Mesendoderm (in vitro differentiated cells): ENCODE data around the gene CTCFL.

ENCODE experiments used
- DNase-seq: peaks from one replicate; pipeline ENCODE4 v3.0.0; 2013
- H2AK5ac ChIP-seq: 2 replicates; pipeline ENCODE4 v1.6.1; 2013; ENCODE audit warnings: low read length, inconsistent platforms
- H2BK120ac ChIP-seq: 2 replicates; pipeline ENCODE4 v1.6.1; 2013; ENCODE audit warnings: low read depth, mild to moderate bottlenecking, low read length, moderate library complexity, mixed read lengths
- H2BK15ac ChIP-seq: replicated peaks from 2 replicates; pipeline ENCODE4 v1.6.1; 2013; ENCODE audit warnings: low read depth, mild to moderate bottlenecking, moderate library complexity
- H2BK5ac ChIP-seq: 2 replicates; pipeline ENCODE4 v1.6.1; 2013; ENCODE audit warnings: low read length, inconsistent platforms
- H3K18ac ChIP-seq: 2 replicates; pipeline ENCODE4 v1.6.1; 2013; ENCODE audit warnings: mild to moderate bottlenecking, low read length, mixed read lengths
- H3K23ac ChIP-seq: one replicate; pipeline ENCODE4 v1.6.1; 2013; ENCODE audit warnings: low read length
- H3K27ac ChIP-seq: 2 replicates; pipeline ENCODE4 v1.5.1; 2013; ENCODE audit warnings: low read depth, mild to moderate bottlenecking, inconsistent platforms, low read length, moderate library complexity
- H3K27me3 ChIP-seq: 2 replicates; pipeline ENCODE4 v1.6.1; 2013; ENCODE audit warnings: low read length, control low read depth, mild to moderate bottlenecking, inconsistent platforms; ENCODE audit not compliant: insufficient read depth, poor library complexity
- H3K36me3 ChIP-seq: 2 replicates; pipeline ENCODE4 v1.6.1; 2013; ENCODE audit warnings: low read length, inconsistent platforms; ENCODE audit not compliant: control insufficient read depth, insufficient read depth
- H3K4ac ChIP-seq: one replicate; pipeline ENCODE4 v1.6.1; 2013; ENCODE audit warnings: low read depth, mild to moderate bottlenecking, low read length, moderate library complexity
- H3K4me1 ChIP-seq: 2 replicates; pipeline ENCODE4 v1.6.1; 2013; ENCODE audit warnings: low read depth, low read length, inconsistent platforms; ENCODE audit not compliant: control insufficient read depth
- H3K4me2 ChIP-seq: 2 replicates; pipeline ENCODE4 v1.6.1; 2013; ENCODE audit warnings: low read length
- H3K4me3 ChIP-seq: 2 replicates; pipeline ENCODE4 v1.5.1; 2013; ENCODE audit warnings: mild to moderate bottlenecking, low read length
- H3K56ac ChIP-seq: one replicate; pipeline ENCODE4 v1.6.1; 2013; ENCODE audit warnings: low read length
- H3K79me1 ChIP-seq: 2 replicates; pipeline ENCODE4 v1.6.1; 2013; ENCODE audit warnings: low read length, inconsistent platforms
- H3K79me2 ChIP-seq: 2 replicates; pipeline ENCODE4 v1.6.1; 2013; ENCODE audit warnings: mild to moderate bottlenecking, low read length; ENCODE audit not compliant: control insufficient read depth, insufficient read depth
- H3K9ac ChIP-seq: 2 replicates; pipeline ENCODE4 v1.6.1; 2013; ENCODE audit warnings: low read length, inconsistent platforms
- H4K5ac ChIP-seq: one replicate; pipeline ENCODE4 v1.6.1; 2013; ENCODE audit warnings: low read length
- H4K8ac ChIP-seq: one replicate; pipeline ENCODE4 v1.6.1; 2013; ENCODE audit warnings: low read depth, mild to moderate bottlenecking, control low read depth, low read length, moderate library complexity
- WGBS: extraction: QIAGEN DNeasy Blood & Tissue Kit; methylation state at CpG from one replicate; pipeline ENCODE4 v1.1.7; 2013; ENCODE audit warnings: low lambda C conversion rate, missing lambda C conversion rate; ENCODE audit not compliant: insufficient coverage; ENCODE audit errors: extremely low coverage; 5-methylcytosine and 5-hydroxymethylcytosine counted together

CTCFL gene

DNA sequence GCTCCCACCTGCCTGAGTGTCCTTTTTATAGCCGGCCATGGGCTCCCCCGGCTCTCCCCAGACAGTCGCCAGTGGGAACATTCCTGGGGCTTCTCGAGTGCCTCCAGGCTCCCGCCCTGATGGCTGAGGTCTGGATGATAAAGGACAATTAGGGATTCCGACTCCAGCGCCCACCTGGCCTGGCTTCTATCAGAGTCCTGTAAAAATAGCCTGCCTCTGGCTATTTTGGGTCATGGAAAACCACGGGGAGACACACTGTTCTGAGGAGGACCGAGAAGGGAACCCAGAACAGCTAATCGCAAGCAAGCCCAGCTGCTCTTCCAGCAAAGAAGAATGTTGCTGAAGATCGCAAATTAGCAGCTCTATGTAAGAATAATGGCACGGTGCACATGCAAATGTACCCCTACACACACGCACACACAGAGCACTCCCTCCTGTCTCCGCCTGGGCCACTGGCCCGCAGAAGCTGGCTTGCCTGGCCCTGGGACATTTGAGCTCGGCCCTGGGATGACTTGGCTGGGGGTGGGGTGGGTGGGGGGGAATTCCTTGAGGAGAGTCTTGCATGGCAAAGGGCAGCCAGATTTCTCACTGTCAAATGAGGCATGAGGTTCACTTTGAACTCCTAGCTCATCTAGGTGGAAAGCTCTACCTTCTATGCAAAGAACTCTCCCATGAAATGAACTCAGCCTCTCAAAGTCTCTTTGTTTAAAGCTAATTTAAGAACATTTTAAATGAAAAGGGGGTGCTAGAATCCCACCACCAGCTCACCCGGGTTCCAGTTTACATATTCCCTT lies 55.3 kb downstream of the CTCFL start:
- no CpG with 5 or more reads among the region's 17 CpGs for WGBS
- no peak overlapping the region for H2BK120ac ChIP-seq
- H3K9ac ChIP-seq: no peak overlapping the region
- H3K27me3 ChIP-seq: no peaks in the 10 kb centered on the region
- H2AK5ac ChIP-seq: no peak overlapping the region
- H3K27ac ChIP-seq: no peak overlapping the region
- H3K23ac ChIP-seq: no peak overlapping the region
- H3K4me3 ChIP-seq: no peak overlapping the region
- no peak overlapping the region for H3K4me2 ChIP-seq
- H3K56ac ChIP-seq: peak overlapping the region; percentile 65
- no peak overlapping the region for H2BK15ac ChIP-seq
- no peak overlapping the region for H3K18ac ChIP-seq
- H3K4me1 ChIP-seq: peaks cover 9% of the 10 kb centered on the region
- H3K79me1 ChIP-seq: no peaks in the 10 kb centered on the region
- no peak overlapping the region for H2BK5ac ChIP-seq
- no peak overlapping the region for H4K5ac ChIP-seq
- H3K79me2 ChIP-seq: no peaks in the 10 kb centered on the region
- DNase-seq: peak; percentile 61
- H4K8ac ChIP-seq: no peak overlapping the region
- no peak overlapping the region for H3K4ac ChIP-seq
- no peaks in the 10 kb centered on the region for H3K36me3 ChIP-seq

DNA sequence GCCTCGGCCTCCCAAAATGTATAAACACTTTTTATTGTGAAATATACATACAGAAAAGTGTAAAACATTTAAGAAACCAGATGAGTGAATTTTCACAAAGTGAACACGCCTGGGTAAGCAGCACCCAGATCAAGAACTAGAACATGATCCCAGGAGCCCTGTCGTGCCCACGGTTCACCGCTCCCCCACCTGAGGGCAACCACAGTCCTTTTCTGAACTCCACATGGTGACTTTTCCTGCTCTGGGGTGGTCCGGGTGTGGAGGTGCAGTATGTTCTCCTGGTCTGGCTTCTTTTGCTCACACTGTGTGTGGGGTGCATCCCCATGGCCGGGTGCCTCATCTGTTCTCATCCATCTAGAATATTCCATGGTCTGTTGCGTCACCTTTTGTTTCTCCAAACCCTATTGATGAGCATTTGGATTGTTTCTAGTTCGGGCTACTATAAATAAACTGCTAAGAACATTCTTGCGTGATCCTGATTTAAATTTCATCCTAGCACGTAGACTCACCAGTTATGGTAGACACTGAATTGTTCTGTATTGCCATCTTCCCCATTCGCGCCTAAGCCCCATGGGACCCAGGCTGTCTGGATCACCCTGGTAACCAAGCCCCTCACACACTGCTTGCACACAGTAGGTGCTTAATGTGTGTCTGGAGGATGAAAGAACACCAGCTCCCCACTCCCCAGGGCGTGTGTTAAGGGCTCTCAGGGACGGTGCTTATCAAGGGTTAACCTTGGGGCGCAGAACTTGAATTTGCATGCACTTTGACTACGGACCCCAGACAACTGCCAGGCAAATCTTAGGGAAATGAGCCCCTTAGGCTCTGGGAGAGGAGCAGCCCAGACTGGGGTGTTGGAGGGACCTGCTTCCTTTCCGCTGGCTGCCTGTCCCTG lies 56.2 kb downstream of the CTCFL start:
- no peak overlapping the region for H3K56ac ChIP-seq
- H3K9ac ChIP-seq: no peak overlapping the region
- H3K4me2 ChIP-seq: no peak overlapping the region
- no peak overlapping the region for H4K5ac ChIP-seq
- H3K4me3 ChIP-seq: no peak overlapping the region
- no peaks in the 10 kb centered on the region for H3K27me3 ChIP-seq
- H2BK15ac ChIP-seq: no peak overlapping the region
- no peak overlapping the region for H2BK5ac ChIP-seq
- no peaks in the 10 kb centered on the region for H3K79me2 ChIP-seq
- no peaks in the 10 kb centered on the region for H3K79me1 ChIP-seq
- no peak overlapping the region for H2AK5ac ChIP-seq
- peaks cover 9% of the 10 kb centered on the region for H3K4me1 ChIP-seq
- H4K8ac ChIP-seq: no peak overlapping the region
- no peak overlapping the region for H3K27ac ChIP-seq
- H3K4ac ChIP-seq: no peak overlapping the region
- H2BK120ac ChIP-seq: no peak overlapping the region
- no peak overlapping the region for H3K18ac ChIP-seq
- H3K23ac ChIP-seq: no peak overlapping the region
- H3K36me3 ChIP-seq: no peaks in the 10 kb centered on the region
- no peak for DNase-seq
- no CpG with 5 or more reads among the region's 18 CpGs for WGBS

DNA sequence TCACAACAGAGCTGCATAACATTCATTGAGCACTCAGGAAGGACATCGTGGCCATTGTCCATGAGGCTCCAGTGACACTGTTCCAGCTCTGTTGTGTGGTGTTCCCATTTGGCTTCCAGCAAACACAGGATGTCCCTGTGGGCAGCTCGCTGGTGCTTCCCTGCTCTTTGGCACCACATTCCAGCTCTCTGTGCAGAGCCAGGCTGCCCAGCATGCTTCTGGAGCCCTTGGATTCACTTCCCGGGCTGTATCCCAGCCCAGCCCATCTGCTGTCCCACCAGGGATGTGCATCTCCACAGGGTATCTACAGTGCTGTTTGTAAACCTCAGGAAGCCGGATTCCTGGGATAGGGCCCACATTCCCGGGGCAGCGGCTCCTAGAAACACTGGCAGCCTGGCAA lies 57.2 kb downstream of the CTCFL start:
- no peak overlapping the region for H3K23ac ChIP-seq
- no peak overlapping the region for H3K18ac ChIP-seq
- peaks cover 9% of the 10 kb centered on the region for H3K4me1 ChIP-seq
- H4K8ac ChIP-seq: no peak overlapping the region
- no peak for DNase-seq
- H3K36me3 ChIP-seq: no peaks in the 10 kb centered on the region
- no peak overlapping the region for H3K4me3 ChIP-seq
- H3K79me1 ChIP-seq: no peaks in the 10 kb centered on the region
- H2BK120ac ChIP-seq: no peak overlapping the region
- no peaks in the 10 kb centered on the region for H3K79me2 ChIP-seq
- H3K4ac ChIP-seq: no peak overlapping the region
- H3K56ac ChIP-seq: peak overlapping the region; percentile 42
- no peak overlapping the region for H2BK5ac ChIP-seq
- H3K4me2 ChIP-seq: no peak overlapping the region
- no peaks in the 10 kb centered on the region for H3K27me3 ChIP-seq
- H2BK15ac ChIP-seq: no peak overlapping the region
- H2AK5ac ChIP-seq: no peak overlapping the region
- H3K27ac ChIP-seq: no peak overlapping the region
- no peak overlapping the region for H4K5ac ChIP-seq
- H3K9ac ChIP-seq: no peak overlapping the region
- no CpG with 5 or more reads among the region's 6 CpGs for WGBS

DNA sequence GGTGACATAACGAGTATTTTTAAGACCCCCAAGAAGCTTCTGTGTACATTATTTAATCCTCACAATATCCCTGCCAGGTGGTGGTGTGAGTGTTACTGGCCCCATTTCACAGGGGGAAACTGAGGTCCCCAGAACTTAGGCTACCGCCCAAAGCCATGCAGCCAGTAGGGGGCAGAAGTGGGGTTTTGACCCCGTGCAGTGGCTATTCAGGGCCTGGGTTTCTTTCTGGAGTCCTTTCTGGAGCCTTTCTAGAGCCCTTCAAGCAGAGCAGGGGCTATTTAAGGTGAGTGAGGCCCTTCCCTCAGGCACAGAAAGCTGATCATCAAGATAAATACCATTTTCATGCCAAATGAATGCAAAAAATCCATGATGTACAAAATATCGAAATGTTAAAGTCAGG lies 59.0 kb downstream of the CTCFL start:
- Histone ChIP-seq H3K4ac (no peak overlapping the region), H3K18ac (no peak overlapping the region), H2AK5ac (no peak overlapping the region), H3K27me3 (no peaks in the 10 kb centered on the region), H2BK5ac (no peak overlapping the region), H3K36me3 (no peaks in the 10 kb centered on the region), H2BK15ac (no peak overlapping the region), H3K4me3 (no peak overlapping the region), H3K4me2 (no peak overlapping the region), H3K56ac (no peak overlapping the region), H4K8ac (no peak overlapping the region), H3K23ac (no peak overlapping the region), H3K79me2 (no peaks in the 10 kb centered on the region), H3K27ac (no peak overlapping the region), H3K9ac (no peak overlapping the region), H2BK120ac (no peak overlapping the region), H4K5ac (no peak overlapping the region), H3K4me1 (peaks cover 9% of the 10 kb centered on the region), H3K79me1 (no peaks in the 10 kb centered on the region)
- DNase-seq: no peak
- no CpG with 5 or more reads among the region's 4 CpGs for WGBS

DNA sequence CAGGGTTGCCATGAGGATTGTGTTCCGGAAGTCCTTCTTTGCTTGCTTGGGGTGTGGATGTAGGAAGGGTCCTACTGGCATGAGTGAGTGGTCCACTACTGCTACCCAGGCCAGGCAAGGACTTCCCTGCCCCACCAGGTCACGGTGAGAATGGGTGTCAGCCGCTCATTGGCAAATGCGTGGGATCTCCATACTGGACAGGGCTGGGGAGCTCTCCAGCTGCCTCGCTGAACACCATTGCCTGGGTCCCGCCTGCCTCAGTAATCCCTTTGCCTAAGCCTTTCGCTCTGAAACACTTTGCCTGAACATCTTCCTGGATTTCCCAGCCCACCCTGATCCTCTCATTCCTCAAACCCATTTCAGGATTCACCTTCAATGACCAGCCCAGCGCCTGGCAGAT lies 59.5 kb downstream of the CTCFL start:
- Histone ChIP-seq H3K4me1 (peaks cover 8% of the 10 kb centered on the region), H3K36me3 (no peaks in the 10 kb centered on the region), H3K27me3 (no peaks in the 10 kb centered on the region), H4K5ac (no peak overlapping the region), H2BK15ac (no peak overlapping the region), H2BK5ac (no peak overlapping the region), H3K4ac (no peak overlapping the region), H3K9ac (no peak overlapping the region), H2BK120ac (no peak overlapping the region), H4K8ac (no peak overlapping the region), H2AK5ac (no peak overlapping the region), H3K18ac (no peak overlapping the region), H3K79me2 (no peaks in the 10 kb centered on the region), H3K79me1 (no peaks in the 10 kb centered on the region), H3K23ac (no peak overlapping the region), H3K4me2 (no peak overlapping the region), H3K56ac (no peak overlapping the region), H3K27ac (no peak overlapping the region), H3K4me3 (no peak overlapping the region)
- no peak for DNase-seq
- no CpG with 5 or more reads among the region's 8 CpGs for WGBS
